Putamen (tissue), 1 donor: ENCODE measurements around the gene UBR3.
"Not testable (repeated sequence)": the region's sequence is repeated elsewhere in the genome, so short reads cannot be mapped to it uniquely, and the experiment has no call there.

Source experiments
- DNase-seq: peaks from one replicate; pipeline ENCODE4 v3.0.0-alpha.2; 2016; ENCODE audit warnings: low spot score

The UBR3 gene

GRCh38 chr2:170113168-170113894 is 286.1 kb downstream of the UBR3 start:
- no peak for DNase-seq

DNA sequence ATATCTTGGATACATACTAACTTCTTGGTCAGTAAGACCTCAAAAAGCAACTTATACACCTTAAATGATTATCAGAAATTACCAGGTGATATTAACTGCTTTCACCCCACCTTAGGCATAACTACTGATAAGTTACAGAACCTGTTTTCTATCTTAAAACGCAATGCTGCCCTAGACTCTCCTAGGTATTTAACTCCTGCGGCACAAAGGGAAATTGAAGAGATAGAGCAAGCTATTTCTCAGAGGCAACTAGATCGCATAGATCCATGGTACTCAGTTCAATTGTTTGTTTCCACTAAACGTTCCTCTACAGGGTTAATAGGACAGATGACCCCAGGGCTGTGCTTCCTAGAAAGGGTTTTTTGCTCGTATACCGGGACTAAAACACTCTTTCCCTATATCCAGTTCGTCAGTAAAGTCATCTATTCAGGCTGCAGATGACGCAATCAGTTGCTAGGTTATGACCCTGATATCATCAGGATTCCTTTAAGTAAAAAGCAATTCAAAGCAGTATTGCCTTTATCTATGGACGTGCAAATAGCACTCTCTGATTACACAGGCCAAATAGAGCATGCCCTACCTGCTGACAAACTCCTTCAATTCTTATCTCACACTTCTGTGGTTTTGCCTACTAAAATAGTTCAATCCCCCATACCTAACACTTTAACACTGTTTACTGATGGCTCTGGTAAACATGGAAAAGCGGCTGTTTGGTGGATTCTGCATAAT is 288.4 kb downstream of the UBR3 start:
- DNase-seq: no peak

- peak; percentile 63 for DNase-seq
These were observed 291.4 kb downstream of the UBR3 start for GRCh38 chr2:170118641-170119040.

DNA sequence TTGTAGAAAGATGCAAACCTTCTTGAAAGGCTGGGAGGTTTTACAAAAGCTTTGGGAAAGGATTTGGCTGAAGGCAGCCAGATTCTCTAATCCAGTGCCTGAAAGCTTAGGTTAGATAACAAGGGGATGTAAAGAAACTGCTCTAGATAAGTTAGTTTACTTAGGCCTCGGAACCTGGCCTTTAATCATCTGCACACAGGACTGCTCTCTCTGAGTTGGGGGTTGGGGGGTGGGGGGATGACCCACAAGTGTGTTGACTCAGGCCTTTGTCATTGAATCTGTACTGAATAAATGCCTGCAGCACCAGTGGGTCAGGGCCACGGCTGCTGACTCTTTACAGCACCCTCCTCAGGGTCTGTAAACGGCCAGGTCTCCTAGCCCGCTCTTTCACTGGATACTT is 292.1 kb downstream of the UBR3 start:
- not testable (repeated sequence) for DNase-seq

GRCh38 chr2:170121689-170122088 is 294.4 kb downstream of the UBR3 start:
- DNase-seq: no peak

GRCh38 chr2:170122883-170123547 is 295.8 kb downstream of the UBR3 start:
- DNase-seq: no peak

DNA sequence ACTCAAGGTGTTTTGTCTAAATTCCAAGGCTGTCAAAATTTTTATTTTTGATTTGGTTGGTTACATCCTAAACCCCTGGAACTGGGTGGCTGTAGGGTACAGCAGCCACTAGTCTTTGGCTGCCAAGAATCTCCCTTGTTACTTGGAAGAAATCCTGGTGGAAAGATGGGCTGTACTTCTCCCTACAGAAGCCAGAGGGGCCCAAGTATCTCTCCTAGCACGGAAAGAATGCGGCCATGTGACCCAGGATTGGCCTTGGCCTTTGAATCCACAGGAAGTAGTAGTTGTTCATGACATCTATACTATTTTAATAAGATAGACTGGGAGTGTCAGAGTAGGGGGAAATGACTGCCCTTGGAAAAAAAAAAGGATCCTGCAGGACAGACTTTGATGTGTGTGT is 296.3 kb downstream of the UBR3 start:
- no peak for DNase-seq

DNA sequence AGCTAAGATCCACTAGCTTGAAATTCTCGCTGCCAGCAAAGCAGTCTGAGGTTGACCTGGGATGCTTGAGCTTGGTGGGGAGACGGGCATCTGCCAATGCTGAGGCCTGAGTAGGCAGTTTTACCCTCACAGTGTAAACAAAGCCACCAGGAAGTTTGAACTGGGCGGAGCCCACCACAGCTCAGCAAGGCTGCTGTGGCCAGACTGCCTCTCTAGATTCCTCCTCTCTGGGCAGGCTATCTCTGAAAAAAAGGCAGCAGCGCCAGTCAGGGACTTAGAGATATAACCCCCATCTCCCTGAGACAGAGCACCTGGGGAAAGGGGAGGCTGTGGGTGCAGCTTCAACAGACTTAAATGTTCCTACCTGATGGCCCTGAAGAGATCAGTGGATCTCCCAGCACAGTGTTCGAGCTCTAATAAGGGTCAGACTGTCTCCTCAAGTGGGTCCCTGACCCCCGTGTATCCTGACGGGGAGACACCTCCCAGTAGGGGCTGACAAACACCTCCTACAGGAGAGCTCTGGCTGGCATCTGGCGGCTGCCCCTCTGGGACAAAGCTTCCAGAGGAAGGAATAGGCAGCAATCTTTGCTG is 299.0 kb downstream of the UBR3 start:
- not testable (repeated sequence) for DNase-seq
